ENCODE data around the gene HOXB5.

HOXB5 gene

DNA sequence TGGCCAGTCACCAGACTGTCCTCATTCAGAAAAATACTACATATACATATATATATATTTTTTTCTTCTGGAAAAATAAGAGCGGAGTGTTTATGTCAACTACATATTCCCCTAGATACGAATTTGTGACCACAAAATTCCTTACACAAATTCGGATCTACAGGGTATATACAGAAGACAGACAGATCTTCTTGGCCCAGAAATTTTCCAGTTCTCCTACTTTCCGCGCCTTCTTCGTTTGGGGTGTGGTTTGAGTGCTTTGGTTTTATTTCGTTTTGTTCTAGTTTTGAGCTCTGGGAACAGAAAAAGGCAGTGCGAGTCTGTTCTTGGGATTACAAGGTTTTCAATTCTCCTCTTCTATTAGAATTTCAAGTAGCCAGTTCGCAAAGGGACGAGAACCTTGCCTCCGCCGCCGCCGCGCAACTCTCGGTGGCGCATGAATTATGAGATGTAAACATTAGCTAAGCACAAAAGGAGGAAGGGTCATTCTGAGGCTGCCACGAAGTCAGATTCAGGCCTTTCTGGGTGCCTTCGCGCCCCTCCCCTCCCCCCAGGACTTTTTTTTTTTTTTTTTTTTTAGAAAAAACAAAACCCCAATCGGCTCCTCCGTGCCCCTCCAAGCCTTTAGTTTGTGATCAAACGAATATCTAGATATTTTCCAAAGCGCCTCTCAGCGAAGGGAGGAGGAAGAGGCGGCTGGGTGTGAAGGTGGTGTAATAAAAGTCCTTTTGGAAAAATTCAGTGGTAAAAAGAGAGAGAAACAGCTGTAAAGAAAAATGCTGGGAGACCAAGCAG lies 13.6 kb downstream of the HOXB5 start:
- TF ChIP-seq, protein P1, sequence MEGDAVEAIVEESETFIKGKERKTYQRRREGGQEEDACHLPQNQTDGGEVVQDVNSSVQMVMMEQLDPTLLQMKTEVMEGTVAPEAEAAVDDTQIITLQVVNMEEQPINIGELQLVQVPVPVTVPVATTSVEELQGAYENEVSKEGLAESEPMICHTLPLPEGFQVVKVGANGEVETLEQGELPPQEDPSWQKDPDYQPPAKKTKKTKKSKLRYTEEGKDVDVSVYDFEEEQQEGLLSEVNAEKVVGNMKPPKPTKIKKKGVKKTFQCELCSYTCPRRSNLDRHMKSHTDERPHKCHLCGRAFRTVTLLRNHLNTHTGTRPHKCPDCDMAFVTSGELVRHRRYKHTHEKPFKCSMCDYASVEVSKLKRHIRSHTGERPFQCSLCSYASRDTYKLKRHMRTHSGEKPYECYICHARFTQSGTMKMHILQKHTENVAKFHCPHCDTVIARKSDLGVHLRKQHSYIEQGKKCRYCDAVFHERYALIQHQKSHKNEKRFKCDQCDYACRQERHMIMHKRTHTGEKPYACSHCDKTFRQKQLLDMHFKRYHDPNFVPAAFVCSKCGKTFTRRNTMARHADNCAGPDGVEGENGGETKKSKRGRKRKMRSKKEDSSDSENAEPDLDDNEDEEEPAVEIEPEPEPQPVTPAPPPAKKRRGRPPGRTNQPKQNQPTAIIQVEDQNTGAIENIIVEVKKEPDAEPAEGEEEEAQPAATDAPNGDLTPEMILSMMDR (IDR thresholded peaks at IDR 0.05): no peak
- Histone ChIP-seq H3K9me3 (ENCODE audit: control insufficient read depth, low read length) (no peaks in the 10 kb centered on the region), H3K4me2 (ENCODE audit: low read length) (peak overlapping the region; percentile 77), H3K27me3 (ENCODE audit: control insufficient read depth, insufficient read depth, low read length) (no peaks in the 10 kb centered on the region), H3K79me2 (no peaks in the 10 kb centered on the region), H3K4me1 (no peaks in the 10 kb centered on the region), H3K9ac (no peak overlapping the region), H3K27ac (no peak overlapping the region), H2AFZ (no peak overlapping the region), H3K4me3 (ENCODE audit: low read depth, low read length) (no peak overlapping the region), H3K36me3 (ENCODE audit: control insufficient read depth, insufficient read depth, low read length) (no peaks in the 10 kb centered on the region)

DNA sequence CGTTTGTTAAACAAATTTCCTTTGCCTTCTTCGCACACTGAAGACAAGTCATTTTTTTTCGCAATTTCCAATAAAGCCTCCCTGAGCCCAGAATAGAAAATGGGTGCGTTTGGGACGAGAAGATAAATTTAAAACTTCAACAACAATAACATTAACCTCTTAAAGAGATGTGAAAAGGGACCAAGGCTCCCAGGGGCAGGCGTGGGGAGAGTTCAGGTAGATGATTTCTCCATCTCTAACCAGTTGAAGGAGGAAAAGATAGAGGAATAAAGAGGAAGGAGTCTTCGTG lies 14.2 kb downstream of the HOXB5 start:
- no peak overlapping the region for H3K4me2 ChIP-seq (ENCODE audit: low read length)
- H3K4me3 ChIP-seq (ENCODE audit: low read depth, low read length): no peak overlapping the region
- no peaks in the 10 kb centered on the region for H3K9me3 ChIP-seq (ENCODE audit: control insufficient read depth, low read length)
- H3K79me2 ChIP-seq: no peaks in the 10 kb centered on the region
- H3K27me3 ChIP-seq (ENCODE audit: control insufficient read depth, insufficient read depth, low read length): no peaks in the 10 kb centered on the region
- H3K4me1 ChIP-seq: no peaks in the 10 kb centered on the region
- H3K27ac ChIP-seq: no peak overlapping the region
- TF ChIP-seq, protein P1 (IDR thresholded peaks at IDR 0.05): no peak
- no peak overlapping the region for H2AFZ ChIP-seq
- H3K36me3 ChIP-seq (ENCODE audit: control insufficient read depth, insufficient read depth, low read length): no peaks in the 10 kb centered on the region
- no peak overlapping the region for H3K9ac ChIP-seq

DNA sequence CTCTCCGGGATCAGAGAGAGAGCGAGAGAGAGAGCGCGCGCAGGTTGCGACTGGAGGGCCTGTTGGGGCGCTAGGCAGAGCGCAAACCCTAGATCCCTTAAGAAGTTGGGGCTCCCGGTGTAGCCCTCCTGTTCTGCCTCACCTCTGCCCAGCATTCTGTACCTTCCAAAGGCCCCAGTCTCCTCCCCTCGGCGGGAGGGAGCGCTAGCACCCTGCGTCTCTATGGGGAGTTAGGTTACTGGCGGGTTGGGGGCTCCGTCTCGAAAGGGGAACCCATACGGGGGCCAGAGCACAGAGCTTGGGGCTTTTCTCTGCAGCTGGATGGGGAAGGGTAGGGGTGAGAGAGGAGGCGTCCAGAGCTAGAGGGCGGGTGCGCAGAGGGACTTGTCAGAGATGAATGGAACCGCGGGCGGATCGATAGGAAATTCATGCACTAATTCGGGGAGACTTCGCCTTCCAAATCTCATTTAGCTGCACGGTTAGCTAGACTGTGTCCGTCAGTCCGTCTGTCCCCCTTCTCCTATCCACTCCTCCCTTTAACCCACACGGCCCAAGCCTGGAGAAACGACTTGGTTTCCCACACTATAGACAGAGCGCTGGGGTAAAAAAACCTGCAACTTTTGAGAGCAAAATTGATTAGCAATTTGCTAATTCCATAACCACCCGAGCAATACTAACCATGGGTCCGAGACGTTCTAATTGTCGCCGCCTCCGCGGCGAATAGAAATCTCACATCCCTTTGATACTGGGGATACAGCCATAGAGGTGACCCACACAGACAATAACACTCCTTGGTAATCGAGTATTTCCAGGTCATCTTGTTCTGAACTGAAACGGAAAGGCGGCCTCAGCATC lies 14.7 kb downstream of the HOXB5 start:
- Histone ChIP-seq H3K4me2 (ENCODE audit: low read length) (peak overlapping the region; percentile 57), H3K4me1 (no peaks in the 10 kb centered on the region), H3K4me3 (ENCODE audit: low read depth, low read length) (peak overlapping the region; percentile 28), H3K27me3 (ENCODE audit: control insufficient read depth, insufficient read depth, low read length) (no peaks in the 10 kb centered on the region), H3K9me3 (ENCODE audit: control insufficient read depth, low read length) (no peaks in the 10 kb centered on the region), H3K9ac (no peak overlapping the region), H3K27ac (peak overlapping the region; percentile 17), H2AFZ (no peak overlapping the region), H3K79me2 (no peaks in the 10 kb centered on the region), H3K36me3 (ENCODE audit: control insufficient read depth, insufficient read depth, low read length) (no peaks in the 10 kb centered on the region)
- TF ChIP-seq, protein P1 (IDR thresholded peaks at IDR 0.05): no peak

DNA sequence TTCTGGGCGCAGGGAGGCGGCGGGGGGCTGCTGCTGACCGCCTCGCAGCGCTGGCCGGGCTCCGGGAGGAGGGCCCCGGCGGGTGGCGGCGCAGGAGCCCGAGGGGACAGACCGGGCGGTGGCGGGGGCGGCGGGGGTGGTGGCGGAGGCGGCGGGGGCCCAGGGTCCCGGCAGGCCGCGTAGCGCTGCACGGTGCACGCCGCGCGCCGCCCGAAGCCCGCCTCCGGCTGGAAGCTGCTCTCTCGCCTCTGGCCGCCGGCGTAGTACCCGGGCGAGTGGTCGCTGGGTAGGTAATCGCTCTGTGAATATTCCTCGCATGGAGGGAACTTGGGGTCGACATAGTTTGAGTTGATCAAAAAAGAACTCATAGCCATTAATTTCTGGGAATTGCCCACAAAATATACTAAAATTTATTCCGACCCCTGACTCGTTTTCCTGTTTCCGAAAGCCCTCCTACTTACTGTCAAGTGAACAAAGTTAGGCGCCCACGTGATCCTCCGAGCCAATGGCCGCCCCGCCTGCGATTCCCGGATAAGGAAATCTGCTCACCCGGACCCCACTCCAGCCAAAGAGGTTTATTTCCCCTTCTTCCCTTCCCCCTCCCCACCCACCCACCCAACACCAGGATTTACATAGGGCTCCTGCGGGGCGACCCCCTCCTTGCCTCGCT lies 15.5 kb downstream of the HOXB5 start, which contains the start of gene HOXB4:
TSS of gene HOXB4 (minus strand) at position 405 of the 670 bp plus-strand sequence. CDS start at position 374, 31 bp downstream.
- H3K27ac ChIP-seq: peak within 1 kb of the TSS; percentile 17
- TF ChIP-seq, protein P1 (IDR thresholded peaks at IDR 0.05): no peak
- H3K9ac ChIP-seq: no peak within 1 kb of the TSS
- H3K4me2 ChIP-seq (ENCODE audit: low read length): peak within 1 kb of the TSS; percentile 82
- H3K27me3 ChIP-seq (ENCODE audit: control insufficient read depth, insufficient read depth, low read length): no peaks in the 10 kb centered on the region
- H3K4me3 ChIP-seq (ENCODE audit: low read depth, low read length): peak within 1 kb of the TSS; percentile 75
- no peak within 1 kb of the TSS for H2AFZ ChIP-seq
- H3K36me3 ChIP-seq (ENCODE audit: control insufficient read depth, insufficient read depth, low read length): no peaks in the 10 kb centered on the region
- no peaks in the 10 kb centered on the region for H3K4me1 ChIP-seq
- H3K79me2 ChIP-seq: no peaks in the 10 kb centered on the region
- no peaks in the 10 kb centered on the region for H3K9me3 ChIP-seq (ENCODE audit: control insufficient read depth, low read length)

Data from parathyroid adenoma (tissue), 2 donors.